HCT116 (cell line): Measurements from ENCODE around the gene ZNF346. TPM values are rescaled to one million over a fixed set of nuclear protein-coding genes. Genes with fewer than 3 reads are reported as not detected.

Experiments
- ATAC-seq: fragments of 200-7000 bp; cut with Tn5 transposase; 2 replicates; pipeline ENCODE4 v1.9.1; 2020; ENCODE audit warnings: mild to moderate bottlenecking, moderate library complexity
- BruUV-seq: library from RNA; stranded (reverse); fragments of 400-500 nt; replicated peaks from 2 replicates; lab custom pipeline; 2021; lab: Mats Ljungman, UMichigan
- CTCF ChIA-PET: fragments of 300-600 bp; sonication (Branson Sonifier 250); formaldehyde crosslinking; loops from one replicate; lab custom pipeline; 2021; ENCODE audit warnings: antibody characterized with exemption; lab: Charles Lee
- POLR2A ChIA-PET: fragments of 300-600, 350-600 bp; sonication (Branson Sonifier 250); formaldehyde crosslinking; loops from one replicate; lab custom pipeline; 2021; ENCODE audit warnings: antibody characterized with exemption; lab: Charles Lee
- RAD21 ChIA-PET, 2 experiments: fragments of 300-600 bp; sonication (Branson Sonifier 250); formaldehyde crosslinking; loops; one replicate each; lab custom pipeline; 2023; ENCODE audit warnings: low total read pairs in 2 of 2; ENCODE audit not compliant: uncharacterized antibody in 2 of 2, unreplicated experiment in 2 of 2, low non-redundant PET in 1 of 2; lab: Charles Lee
- DNase-seq: peaks from one replicate; pipeline ENCODE4 v3.0.0-alpha.2; 2010; ENCODE audit warnings: low read depth, low spot score
- H2AFZ ChIP-seq: fragments of 200-600 bp; shearing (Covaris generic), sonication (generic); 2 replicates; pipeline ENCODE4 v1.6.1; 2017; ENCODE audit warnings: low read depth, mixed run types, mixed read lengths, antibody characterized with exemption, low read length; ENCODE audit not compliant: poor library complexity, severe bottlenecking
- H3K27ac ChIP-seq: 2 replicates; pipeline ENCODE4 v1.5.1; 2012; ENCODE audit warnings: low read depth, low read length
- H3K27me3 ChIP-seq: fragments of 200-600 bp; sonication (generic); 2 replicates; pipeline ENCODE4 v1.6.1; 2016; ENCODE audit warnings: mixed run types, low read length, mixed read lengths; ENCODE audit not compliant: insufficient read depth
- H3K36me3 ChIP-seq, 2 experiments: fragments of 200-500 bp in 1 of 2; fragments of 200-600 bp in 1 of 2; sonication (Bioruptor generic) in 1 of 2; sonication (generic) in 1 of 2; 2 replicates each; pipeline versions ENCODE4 v1.5.1 to v1.6.1; 2014 to 2016; ENCODE audit warnings: low read length in 2 of 2, inconsistent platforms in 1 of 2, mixed read lengths in 1 of 2, mixed run types in 1 of 2; ENCODE audit not compliant: insufficient read depth in 2 of 2, control insufficient read depth in 1 of 2
- H3K4me1 ChIP-seq, 2 experiments: fragments of 200-600 bp in 1 of 2; sonication (generic) in 1 of 2; 2 replicates each; pipeline versions ENCODE4 v1.5.1 to v1.6.1; 2012 to 2017; ENCODE audit warnings: low read length in 2 of 2, inconsistent platforms in 1 of 2, mild to moderate bottlenecking in 1 of 2, mixed read lengths in 1 of 2, mixed run types in 1 of 2, moderate library complexity in 1 of 2; ENCODE audit not compliant: insufficient read depth in 2 of 2, control insufficient read depth in 1 of 2
- H3K4me2 ChIP-seq: fragments of 200-600 bp; sonication (generic); 2 replicates; pipeline ENCODE4 v1.6.1; 2017; ENCODE audit warnings: mixed run types, low read length, mixed read lengths
- H3K4me3 ChIP-seq, 2 experiments: fragments of 200-600 bp in 1 of 2; sonication (generic) in 1 of 2; replicated peaks in 1 of 2; 2 replicates each; pipeline ENCODE4 v1.5.1; 2011 to 2016; ENCODE audit warnings: low read length in 2 of 2, control low read depth in 1 of 2, low read depth in 1 of 2, mild to moderate bottlenecking in 1 of 2, mixed read lengths in 1 of 2, mixed run types in 1 of 2
- H3K79me2 ChIP-seq: fragments of 200-600 bp; sonication (generic); 2 replicates; pipeline ENCODE4 v1.6.1; 2017; ENCODE audit warnings: mild to moderate bottlenecking, mixed run types, low read length, moderate library complexity, mixed read lengths; ENCODE audit not compliant: insufficient read depth
- H3K9ac ChIP-seq: fragments of 200-600 bp; sonication (generic); 2 replicates; pipeline ENCODE4 v1.6.1; 2016; ENCODE audit warnings: low read length, mixed read lengths
- H3K9me2 ChIP-seq: fragments of 200-600 bp; sonication (generic), shearing (Covaris generic); 2 replicates; pipeline ENCODE4 v1.6.1; 2017; ENCODE audit warnings: mixed run types, mild to moderate bottlenecking, moderate library complexity; ENCODE audit not compliant: insufficient read depth
- H3K9me3 ChIP-seq, 2 experiments: fragments of 200-500 bp in 1 of 2; fragments of 200-600 bp in 1 of 2; sonication (Bioruptor generic) in 1 of 2; sonication (generic) in 1 of 2; 2 replicates each; pipeline ENCODE4 v1.6.1; 2014 to 2017; ENCODE audit warnings: low read length in 2 of 2, mixed read lengths in 2 of 2, inconsistent platforms in 1 of 2, low read depth in 1 of 2, mild to moderate bottlenecking in 1 of 2, mixed run types in 1 of 2, moderate library complexity in 1 of 2; ENCODE audit not compliant: control insufficient read depth in 1 of 2, insufficient read depth in 1 of 2
- H4K20me1 ChIP-seq: fragments of 200-600 bp; sonication (generic), shearing (Covaris generic); 2 replicates; pipeline ENCODE4 v1.6.1; 2017; ENCODE audit warnings: mixed run types, mild to moderate bottlenecking, moderate library complexity; ENCODE audit not compliant: insufficient read depth
- EGR1 ChIP-seq: IDR thresholded peaks from 2 replicates; pipeline ENCODE4 v1.6.1; 2012; ENCODE audit warnings: low read depth
- ELF1 ChIP-seq: IDR thresholded peaks from 2 replicates; pipeline ENCODE4 v1.6.1; 2012; ENCODE audit warnings: low read depth, borderline replicate concordance
- FOSL1 ChIP-seq: IDR thresholded peaks from 2 replicates; pipeline ENCODE4 v1.6.1; 2012; ENCODE audit warnings: low read depth
- POLR2A ChIP-seq: IDR thresholded peaks from 2 replicates; pipeline ENCODE4 v1.7.0; 2011; ENCODE audit warnings: borderline replicate concordance; ENCODE audit not compliant: insufficient read depth, insufficient read length; ENCODE audit errors: extremely low read depth
- RAD21 ChIP-seq: IDR thresholded peaks from 2 replicates; pipeline ENCODE4 v1.6.1; 2012; ENCODE audit warnings: low read depth, mild to moderate bottlenecking
- SIN3A ChIP-seq: IDR thresholded peaks from 2 replicates; pipeline ENCODE4 v1.6.1; 2012; ENCODE audit warnings: low read depth
- SRF ChIP-seq: IDR thresholded peaks from 2 replicates; pipeline ENCODE4 v1.6.1; 2012; ENCODE audit warnings: low read depth
- intact Hi-C: fragments of 100-400 bp; cut with micrococcal nuclease; formaldehyde crosslinking; loops from 2 replicates; pipeline ENCODE4 v1.10.0; 2022
- total RNA-seq: library from RNA; stranded (reverse); gene quantifications from one replicate; pipeline ENCODE4 v1.2.1, GENCODE V29; 2021; ENCODE audit not compliant: unreplicated experiment
- TF ChIP-seq, protein P1 (sequence below): IDR thresholded peaks from 2 replicates; pipeline ENCODE4 v1.6.1; 2012; ENCODE audit warnings: low read depth
- TF ChIP-seq, protein P2 (sequence below): IDR thresholded peaks from 2 replicates; pipeline ENCODE4 v1.6.1; 2012
- TF ChIP-seq, protein P3 (sequence below): IDR thresholded peaks from 2 replicates; pipeline ENCODE4 v1.6.1; 2011; ENCODE audit warnings: mild to moderate bottlenecking, low read length, moderate library complexity; ENCODE audit not compliant: insufficient replicate concordance; ENCODE audit errors: extremely low read depth
- TF ChIP-seq, protein P4 (sequence below): IDR thresholded peaks from 2 replicates; pipeline ENCODE4 v1.6.1; 2012
- TF ChIP-seq, protein P5 (sequence below), 3 experiments: fragments of 200-600 bp in 1 of 3; sonication (generic) in 1 of 3; IDR thresholded peaks in 2 of 3; conservative IDR thresholded peaks in 1 of 3; 2 replicates each; pipeline ENCODE4 v1.5.1; 2012 to 2017; ENCODE audit warnings: low read depth in 2 of 3, low read length in 2 of 3, antibody characterized with exemption in 1 of 3, borderline replicate concordance in 1 of 3, control low read depth in 1 of 3, mild to moderate bottlenecking in 1 of 3, mixed read lengths in 1 of 3, mixed run types in 1 of 3, moderate library complexity in 1 of 3; ENCODE audit not compliant: insufficient read depth in 1 of 3

Gene ZNF346
- total RNA-seq, 1 experiment from 2014 or later: 13.7 TPM

DNA sequence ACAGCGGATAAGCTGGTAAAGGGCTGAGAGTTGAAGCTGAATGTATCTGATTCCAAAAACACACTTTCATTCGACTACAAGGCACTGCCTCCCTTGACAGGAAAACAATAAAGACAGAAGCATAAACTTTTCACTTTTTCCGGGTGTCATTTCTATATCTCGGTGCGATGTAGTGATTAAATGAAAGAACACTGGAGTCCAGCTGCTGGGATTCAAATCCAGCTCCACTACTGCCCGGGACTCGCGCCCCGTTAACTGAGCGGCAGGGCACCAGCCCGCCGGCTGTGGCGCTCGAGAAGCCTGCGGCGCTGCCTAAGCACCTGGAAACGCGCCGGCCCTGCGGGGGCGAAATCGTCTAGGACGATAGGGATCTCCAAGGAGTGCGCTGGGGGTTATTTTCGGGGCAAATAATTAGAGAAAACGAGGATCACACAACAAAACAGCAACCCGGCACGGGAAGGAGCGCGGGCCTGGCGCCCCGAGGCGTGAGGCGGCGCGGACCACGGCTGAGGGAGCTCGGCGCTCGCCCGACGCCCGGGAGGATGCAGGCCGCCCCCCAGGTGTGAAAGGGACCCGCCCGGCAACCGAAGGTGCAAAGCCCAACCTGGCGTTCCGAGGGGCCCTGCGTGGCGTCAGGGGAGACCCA is 16.8 kb upstream of the ZNF346 start:
- Histone ChIP-seq H3K27me3 (no peaks in the 10 kb centered on the region), H3K36me3 (peaks cover 0 to 2% of the 10 kb centered on the region in 2 experiments; a peak in 1 of 4 replicates), H3K9ac (peak overlapping the region; percentile 96), H3K9me2 (no peaks in the 10 kb centered on the region), H3K4me1 (peaks cover 15 to 32% of the 10 kb centered on the region in 2 experiments), H3K4me2 (peak overlapping the region; percentile 86), H4K20me1 (peaks cover 10% of the 10 kb centered on the region; the same call in 1 of the 2 replicates), H3K79me2 (peaks cover 56% of the 10 kb centered on the region), H3K27ac (peak overlapping the region; percentile 95), H3K9me3 (no peaks in the 10 kb centered on the region), H2AFZ (no peak overlapping the region), H3K4me3 (peak overlapping the region; percentile 85 to 94)
- DNase-seq: peak; percentile 32
- POLR2A ChIA-PET: interaction anchor here (0.7 to 1.6 kb wide), 6 partner anchors 9 to 345 kb away, joined by 3 to 6 read pairs (median 4); no protein-coding TSS in a partner anchor
- intact Hi-C loops: no loop called here
- BruUV-seq: no TSS peak
- RAD21 ChIA-PET: no interaction called here
- ATAC-seq: peak; percentile 67
- TF ChIP-seq, protein P1, sequence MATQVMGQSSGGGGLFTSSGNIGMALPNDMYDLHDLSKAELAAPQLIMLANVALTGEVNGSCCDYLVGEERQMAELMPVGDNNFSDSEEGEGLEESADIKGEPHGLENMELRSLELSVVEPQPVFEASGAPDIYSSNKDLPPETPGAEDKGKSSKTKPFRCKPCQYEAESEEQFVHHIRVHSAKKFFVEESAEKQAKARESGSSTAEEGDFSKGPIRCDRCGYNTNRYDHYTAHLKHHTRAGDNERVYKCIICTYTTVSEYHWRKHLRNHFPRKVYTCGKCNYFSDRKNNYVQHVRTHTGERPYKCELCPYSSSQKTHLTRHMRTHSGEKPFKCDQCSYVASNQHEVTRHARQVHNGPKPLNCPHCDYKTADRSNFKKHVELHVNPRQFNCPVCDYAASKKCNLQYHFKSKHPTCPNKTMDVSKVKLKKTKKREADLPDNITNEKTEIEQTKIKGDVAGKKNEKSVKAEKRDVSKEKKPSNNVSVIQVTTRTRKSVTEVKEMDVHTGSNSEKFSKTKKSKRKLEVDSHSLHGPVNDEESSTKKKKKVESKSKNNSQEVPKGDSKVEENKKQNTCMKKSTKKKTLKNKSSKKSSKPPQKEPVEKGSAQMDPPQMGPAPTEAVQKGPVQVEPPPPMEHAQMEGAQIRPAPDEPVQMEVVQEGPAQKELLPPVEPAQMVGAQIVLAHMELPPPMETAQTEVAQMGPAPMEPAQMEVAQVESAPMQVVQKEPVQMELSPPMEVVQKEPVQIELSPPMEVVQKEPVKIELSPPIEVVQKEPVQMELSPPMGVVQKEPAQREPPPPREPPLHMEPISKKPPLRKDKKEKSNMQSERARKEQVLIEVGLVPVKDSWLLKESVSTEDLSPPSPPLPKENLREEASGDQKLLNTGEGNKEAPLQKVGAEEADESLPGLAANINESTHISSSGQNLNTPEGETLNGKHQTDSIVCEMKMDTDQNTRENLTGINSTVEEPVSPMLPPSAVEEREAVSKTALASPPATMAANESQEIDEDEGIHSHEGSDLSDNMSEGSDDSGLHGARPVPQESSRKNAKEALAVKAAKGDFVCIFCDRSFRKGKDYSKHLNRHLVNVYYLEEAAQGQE: no peak
- TF ChIP-seq SRF (no peak), EGR1 (peak; percentile 89), SIN3A (0 out of 2 replicates have a peak, but pooled peaks have one; percentile 43), RAD21 (no peak), POLR2A (no peak), ELF1 (no peak), FOSL1 (no peak)
- TF ChIP-seq, protein P2, sequence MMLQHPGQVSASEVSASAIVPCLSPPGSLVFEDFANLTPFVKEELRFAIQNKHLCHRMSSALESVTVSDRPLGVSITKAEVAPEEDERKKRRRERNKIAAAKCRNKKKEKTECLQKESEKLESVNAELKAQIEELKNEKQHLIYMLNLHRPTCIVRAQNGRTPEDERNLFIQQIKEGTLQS: no peak
- TF ChIP-seq, protein P3, sequence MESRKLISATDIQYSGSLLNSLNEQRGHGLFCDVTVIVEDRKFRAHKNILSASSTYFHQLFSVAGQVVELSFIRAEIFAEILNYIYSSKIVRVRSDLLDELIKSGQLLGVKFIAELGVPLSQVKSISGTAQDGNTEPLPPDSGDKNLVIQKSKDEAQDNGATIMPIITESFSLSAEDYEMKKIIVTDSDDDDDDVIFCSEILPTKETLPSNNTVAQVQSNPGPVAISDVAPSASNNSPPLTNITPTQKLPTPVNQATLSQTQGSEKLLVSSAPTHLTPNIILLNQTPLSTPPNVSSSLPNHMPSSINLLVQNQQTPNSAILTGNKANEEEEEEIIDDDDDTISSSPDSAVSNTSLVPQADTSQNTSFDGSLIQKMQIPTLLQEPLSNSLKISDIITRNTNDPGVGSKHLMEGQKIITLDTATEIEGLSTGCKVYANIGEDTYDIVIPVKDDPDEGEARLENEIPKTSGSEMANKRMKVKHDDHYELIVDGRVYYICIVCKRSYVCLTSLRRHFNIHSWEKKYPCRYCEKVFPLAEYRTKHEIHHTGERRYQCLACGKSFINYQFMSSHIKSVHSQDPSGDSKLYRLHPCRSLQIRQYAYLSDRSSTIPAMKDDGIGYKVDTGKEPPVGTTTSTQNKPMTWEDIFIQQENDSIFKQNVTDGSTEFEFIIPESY: no peak
- TF ChIP-seq, protein P4, sequence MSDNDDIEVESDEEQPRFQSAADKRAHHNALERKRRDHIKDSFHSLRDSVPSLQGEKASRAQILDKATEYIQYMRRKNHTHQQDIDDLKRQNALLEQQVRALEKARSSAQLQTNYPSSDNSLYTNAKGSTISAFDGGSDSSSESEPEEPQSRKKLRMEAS: no peak; the same call in 1 of the 2 replicates
- TF ChIP-seq, protein P5, sequence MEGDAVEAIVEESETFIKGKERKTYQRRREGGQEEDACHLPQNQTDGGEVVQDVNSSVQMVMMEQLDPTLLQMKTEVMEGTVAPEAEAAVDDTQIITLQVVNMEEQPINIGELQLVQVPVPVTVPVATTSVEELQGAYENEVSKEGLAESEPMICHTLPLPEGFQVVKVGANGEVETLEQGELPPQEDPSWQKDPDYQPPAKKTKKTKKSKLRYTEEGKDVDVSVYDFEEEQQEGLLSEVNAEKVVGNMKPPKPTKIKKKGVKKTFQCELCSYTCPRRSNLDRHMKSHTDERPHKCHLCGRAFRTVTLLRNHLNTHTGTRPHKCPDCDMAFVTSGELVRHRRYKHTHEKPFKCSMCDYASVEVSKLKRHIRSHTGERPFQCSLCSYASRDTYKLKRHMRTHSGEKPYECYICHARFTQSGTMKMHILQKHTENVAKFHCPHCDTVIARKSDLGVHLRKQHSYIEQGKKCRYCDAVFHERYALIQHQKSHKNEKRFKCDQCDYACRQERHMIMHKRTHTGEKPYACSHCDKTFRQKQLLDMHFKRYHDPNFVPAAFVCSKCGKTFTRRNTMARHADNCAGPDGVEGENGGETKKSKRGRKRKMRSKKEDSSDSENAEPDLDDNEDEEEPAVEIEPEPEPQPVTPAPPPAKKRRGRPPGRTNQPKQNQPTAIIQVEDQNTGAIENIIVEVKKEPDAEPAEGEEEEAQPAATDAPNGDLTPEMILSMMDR (IDR thresholded peaks at IDR 0.05 in 2 of 3, conservative IDR thresholded peaks at IDR 0.05 in 1 of 3; ENCODE audit: borderline replicate concordance in 1 of 3, insufficient read depth in 1 of 3, low read depth in 2 of 3, low read length in 2 of 3): peak; percentile 19 to 53 (median 41); a peak in 5 of 6 replicates
- CTCF ChIA-PET: interaction anchor here (0.6 to 1.3 kb wide), 5 partner anchors 9 to 345 kb away, joined by 3 read pairs; no protein-coding TSS in a partner anchor
